ENCODE results near the gene SLC49A4.

DNA sequence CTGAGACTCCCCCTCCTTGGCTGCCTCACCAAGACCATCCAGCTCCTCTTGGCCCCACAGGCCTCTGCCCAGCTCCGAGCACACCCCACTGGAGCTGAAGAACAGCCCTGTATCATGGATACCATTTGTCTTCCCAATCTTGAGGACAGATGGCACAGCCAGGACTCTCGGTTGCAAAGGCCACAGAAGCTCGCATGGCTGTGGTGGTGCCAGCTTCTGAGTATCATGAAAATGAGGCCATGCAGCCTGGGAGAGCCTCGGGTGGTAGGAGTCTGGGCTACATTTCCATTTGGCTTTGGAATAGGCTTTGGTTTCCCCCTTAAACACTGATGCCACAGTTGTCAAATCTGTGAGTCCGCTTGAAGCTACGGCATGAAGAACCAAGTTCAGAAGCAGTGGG, 126.1 kb downstream of the SLC49A4 start:
- TF ChIP-seq, protein P1, sequence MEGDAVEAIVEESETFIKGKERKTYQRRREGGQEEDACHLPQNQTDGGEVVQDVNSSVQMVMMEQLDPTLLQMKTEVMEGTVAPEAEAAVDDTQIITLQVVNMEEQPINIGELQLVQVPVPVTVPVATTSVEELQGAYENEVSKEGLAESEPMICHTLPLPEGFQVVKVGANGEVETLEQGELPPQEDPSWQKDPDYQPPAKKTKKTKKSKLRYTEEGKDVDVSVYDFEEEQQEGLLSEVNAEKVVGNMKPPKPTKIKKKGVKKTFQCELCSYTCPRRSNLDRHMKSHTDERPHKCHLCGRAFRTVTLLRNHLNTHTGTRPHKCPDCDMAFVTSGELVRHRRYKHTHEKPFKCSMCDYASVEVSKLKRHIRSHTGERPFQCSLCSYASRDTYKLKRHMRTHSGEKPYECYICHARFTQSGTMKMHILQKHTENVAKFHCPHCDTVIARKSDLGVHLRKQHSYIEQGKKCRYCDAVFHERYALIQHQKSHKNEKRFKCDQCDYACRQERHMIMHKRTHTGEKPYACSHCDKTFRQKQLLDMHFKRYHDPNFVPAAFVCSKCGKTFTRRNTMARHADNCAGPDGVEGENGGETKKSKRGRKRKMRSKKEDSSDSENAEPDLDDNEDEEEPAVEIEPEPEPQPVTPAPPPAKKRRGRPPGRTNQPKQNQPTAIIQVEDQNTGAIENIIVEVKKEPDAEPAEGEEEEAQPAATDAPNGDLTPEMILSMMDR (IDR thresholded peaks at IDR 0.05) = no peak
- no peak for TF ChIP-seq POLR2A (IDR thresholded peaks at IDR 0.05)

All from heart left ventricle (tissue), 13 donors.